Gastrocnemius medialis (tissue), 4 donors: ENCODE measurements around the gene GMCL1.

Source experiments
- POLR2A ChIP-seq, 2 donors: fragments of 450-650 bp; IDR thresholded peaks; one replicate each; pipeline ENCODE4 v1.6.1; 2017; ENCODE audit warnings: antibody characterized with exemption in 2 of 2, mild to moderate bottlenecking in 2 of 2, moderate library complexity in 2 of 2
- TF ChIP-seq, protein P1 (sequence below), 5 experiments: fragments of 450-650 bp in 3 of 5; fragments of 200-600 bp in 2 of 5; sonication (generic) in 2 of 5; IDR thresholded peaks in 4 of 5; conservative IDR thresholded peaks in 1 of 5; 1 replicate in 4 of 5; 2 replicates in 1 of 5; pipeline ENCODE4 v1.5.1; 2016 to 2019; ENCODE audit warnings: antibody characterized with exemption in 5 of 5, mild to moderate bottlenecking in 3 of 5, moderate library complexity in 3 of 5

DNA sequence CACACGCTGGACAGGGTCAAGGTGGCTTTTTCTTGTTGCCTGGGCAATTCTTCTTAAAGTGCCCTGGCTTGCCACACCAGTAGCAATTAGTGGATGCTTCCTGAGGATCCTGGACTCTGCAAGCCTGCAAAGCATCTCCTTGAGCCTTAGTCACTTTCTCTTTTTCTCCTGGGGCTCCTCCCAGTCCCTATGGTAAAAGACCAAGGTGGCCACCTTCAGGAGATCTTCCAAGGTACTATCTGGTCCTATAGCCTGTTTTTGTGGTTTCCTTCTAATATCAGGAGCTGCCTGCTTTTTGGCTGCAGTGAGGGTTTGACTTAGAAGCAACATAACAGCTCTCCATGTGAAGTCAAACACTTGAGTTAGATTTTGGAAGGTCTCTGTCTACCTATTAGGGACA, 33.3 kb upstream of the GMCL1 start:
- TF ChIP-seq, protein P1, sequence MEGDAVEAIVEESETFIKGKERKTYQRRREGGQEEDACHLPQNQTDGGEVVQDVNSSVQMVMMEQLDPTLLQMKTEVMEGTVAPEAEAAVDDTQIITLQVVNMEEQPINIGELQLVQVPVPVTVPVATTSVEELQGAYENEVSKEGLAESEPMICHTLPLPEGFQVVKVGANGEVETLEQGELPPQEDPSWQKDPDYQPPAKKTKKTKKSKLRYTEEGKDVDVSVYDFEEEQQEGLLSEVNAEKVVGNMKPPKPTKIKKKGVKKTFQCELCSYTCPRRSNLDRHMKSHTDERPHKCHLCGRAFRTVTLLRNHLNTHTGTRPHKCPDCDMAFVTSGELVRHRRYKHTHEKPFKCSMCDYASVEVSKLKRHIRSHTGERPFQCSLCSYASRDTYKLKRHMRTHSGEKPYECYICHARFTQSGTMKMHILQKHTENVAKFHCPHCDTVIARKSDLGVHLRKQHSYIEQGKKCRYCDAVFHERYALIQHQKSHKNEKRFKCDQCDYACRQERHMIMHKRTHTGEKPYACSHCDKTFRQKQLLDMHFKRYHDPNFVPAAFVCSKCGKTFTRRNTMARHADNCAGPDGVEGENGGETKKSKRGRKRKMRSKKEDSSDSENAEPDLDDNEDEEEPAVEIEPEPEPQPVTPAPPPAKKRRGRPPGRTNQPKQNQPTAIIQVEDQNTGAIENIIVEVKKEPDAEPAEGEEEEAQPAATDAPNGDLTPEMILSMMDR (IDR thresholded peaks at IDR 0.05 in 4 of 5, conservative IDR thresholded peaks at IDR 0.05 in 1 of 5), result no peak
- no peak for TF ChIP-seq POLR2A (IDR thresholded peaks at IDR 0.05)
